Stimulated activated CD4-positive, alpha-beta T cell treated with anti-CD3 and anti-CD28 coated beads, Interleukin-2, amount 100 ng/mL, for 48 hours (primary cell): Measurements from ENCODE around the gene UBL4B.

Experiments used
- DNase-seq, 2 donors: peaks; one replicate each; pipeline ENCODE4 v3.0.0-alpha.2; 2020

Gene UBL4B

GRCh38 chr1:110118636-110119396 is 6.6 kb downstream of the UBL4B start:
- no peak for DNase-seq

- no peak for DNase-seq
These were observed 7.6 kb downstream of the UBL4B start for GRCh38 chr1:110119843-110120242.

GRCh38 chr1:110120960-110121561 is 8.8 kb downstream of the UBL4B start:
- no peak for DNase-seq

- DNase-seq, result no peak
These were observed 11.0 kb downstream of the UBL4B start for GRCh38 chr1:110123224-110123623.

- no peak for DNase-seq
These were observed 13.6 kb downstream of the UBL4B start for GRCh38 chr1:110125810-110126209.

GRCh38 chr1:110130113-110130591 is 17.9 kb downstream of the UBL4B start:
- DNase-seq, result no peak

- no peak for DNase-seq
These were observed 18.7 kb downstream of the UBL4B start for GRCh38 chr1:110130989-110131388.

GRCh38 chr1:110132682-110133081 is 20.4 kb downstream of the UBL4B start:
- no peak for DNase-seq

- DNase-seq, result no peak
These were observed 21.2 kb downstream of the UBL4B start for GRCh38 chr1:110133436-110133835.

- no peak for DNase-seq
These were observed 21.9 kb downstream of the UBL4B start for GRCh38 chr1:110134050-110134595.

- no peak for DNase-seq
These were observed 23.0 kb downstream of the UBL4B start for GRCh38 chr1:110135246-110135645.

- no peak for DNase-seq
These were observed 23.4 kb downstream of the UBL4B start for GRCh38 chr1:110135666-110136065.

- no peak for DNase-seq
These were observed 24.7 kb downstream of the UBL4B start for GRCh38 chr1:110136911-110137310.

- no peak for DNase-seq
These were observed 26.7 kb downstream of the UBL4B start for GRCh38 chr1:110138956-110139355.

- DNase-seq, result no peak
These were observed 32.1 kb downstream of the UBL4B start for GRCh38 chr1:110144366-110144765.

GRCh38 chr1:110148961-110149360 is 36.7 kb downstream of the UBL4B start:
- DNase-seq, result no peak

- DNase-seq, result peak; percentile 47 to 62
These were observed 38.3 kb downstream of the UBL4B start, which contains the start of gene SLC6A17 for GRCh38 chr1:110150330-110151174. TSS of gene SLC6A17 (plus strand) at chr1:110150494. CDS start at chr1:110166930, 16,436 bp downstream.

GRCh38 chr1:110151175-110151669 is 39.0 kb downstream of the UBL4B start:
- DNase-seq, result no peak

- no peak for DNase-seq
These were observed 40.0 kb downstream of the UBL4B start for GRCh38 chr1:110152133-110152785.

GRCh38 chr1:110153407-110153950 is 41.2 kb downstream of the UBL4B start:
- DNase-seq, result no peak

GRCh38 chr1:110155878-110156522 is 43.8 kb downstream of the UBL4B start:
- DNase-seq, result peak; percentile 36 to 58
